ENCODE data around the gene THUMPD3. TPM values are rescaled to one million over a fixed set of nuclear protein-coding genes. Genes with fewer than 3 reads are reported as not detected.

THUMPD3 gene
- total RNA-seq, 6 donors from 2014 or later, result 21.9 to 41.9 (median 31.0) TPM

DNA sequence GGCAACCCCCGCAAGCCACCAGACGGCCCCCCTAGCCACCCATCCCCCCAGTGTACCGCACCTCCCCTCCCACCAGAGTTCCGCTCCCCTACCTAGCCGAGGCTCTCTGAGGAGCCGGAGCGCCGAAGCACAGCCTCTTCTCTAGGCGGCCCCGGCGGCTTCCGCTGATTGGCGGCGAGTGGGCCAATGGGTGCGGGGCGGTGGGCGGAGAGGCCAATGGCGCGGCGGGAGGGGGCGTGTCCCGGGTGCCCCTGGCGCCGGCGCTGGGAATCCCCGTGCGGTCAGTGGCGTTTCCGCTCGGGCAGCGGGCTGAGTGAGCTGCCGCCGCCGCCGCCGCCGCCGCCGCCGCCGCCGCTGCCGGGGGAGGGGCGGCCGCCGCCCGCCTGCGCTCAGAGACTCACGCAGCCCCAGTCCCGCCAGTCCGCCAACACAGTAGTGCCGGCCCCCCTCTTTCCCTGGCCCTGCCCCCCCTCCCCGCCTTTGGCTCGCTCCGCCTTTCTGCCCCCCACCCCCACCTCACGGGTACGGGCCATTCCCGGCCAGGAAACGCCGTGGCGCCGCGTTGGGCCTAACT lies 34.6 kb downstream of the THUMPD3 start, which contains the start of gene SETD5:
TSS of gene SETD5 (plus strand) at position 284 of the 574 bp plus-strand sequence. CDS start 31,324 bp downstream, outside the sequence.
- peak; percentile 90 to 96 for ATAC-seq (ENCODE audit: low FRiP score in 2 of 2)
- H3K4me3 ChIP-seq, result peak within 1 kb of the TSS; percentile 74 to 88 (median 80)
- 0% methylated on average over 7 of the region's 63 CpGs for WGBS, 2 donors
- peak within 1 kb of the TSS; percentile 99 to 100 (median 100) for H3K27ac ChIP-seq
- DNase-seq, result peak; percentile 98 to 100
- TF ChIP-seq POLR2AphosphoS5 (IDR thresholded peaks at IDR 0.05) (peak; percentile 97 to 99), POLR2A (IDR thresholded peaks at IDR 0.05) (peak; percentile 72 to 91 (median 84)), EP300 (IDR thresholded peaks at IDR 0.05) (peak in 1 of 4 donors; percentile 36)
- TF ChIP-seq, protein P1, sequence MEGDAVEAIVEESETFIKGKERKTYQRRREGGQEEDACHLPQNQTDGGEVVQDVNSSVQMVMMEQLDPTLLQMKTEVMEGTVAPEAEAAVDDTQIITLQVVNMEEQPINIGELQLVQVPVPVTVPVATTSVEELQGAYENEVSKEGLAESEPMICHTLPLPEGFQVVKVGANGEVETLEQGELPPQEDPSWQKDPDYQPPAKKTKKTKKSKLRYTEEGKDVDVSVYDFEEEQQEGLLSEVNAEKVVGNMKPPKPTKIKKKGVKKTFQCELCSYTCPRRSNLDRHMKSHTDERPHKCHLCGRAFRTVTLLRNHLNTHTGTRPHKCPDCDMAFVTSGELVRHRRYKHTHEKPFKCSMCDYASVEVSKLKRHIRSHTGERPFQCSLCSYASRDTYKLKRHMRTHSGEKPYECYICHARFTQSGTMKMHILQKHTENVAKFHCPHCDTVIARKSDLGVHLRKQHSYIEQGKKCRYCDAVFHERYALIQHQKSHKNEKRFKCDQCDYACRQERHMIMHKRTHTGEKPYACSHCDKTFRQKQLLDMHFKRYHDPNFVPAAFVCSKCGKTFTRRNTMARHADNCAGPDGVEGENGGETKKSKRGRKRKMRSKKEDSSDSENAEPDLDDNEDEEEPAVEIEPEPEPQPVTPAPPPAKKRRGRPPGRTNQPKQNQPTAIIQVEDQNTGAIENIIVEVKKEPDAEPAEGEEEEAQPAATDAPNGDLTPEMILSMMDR (IDR thresholded peaks at IDR 0.05), result peak in 3 of 6 experiments; percentile 12 to 25 (median 22)
- peaks cover 53 to 72% (median 60%) of the 10 kb centered on the region in 4 donors for H3K4me1 ChIP-seq
- H3K9me3 ChIP-seq, result no peaks in the 10 kb centered on the region
- H3K36me3 ChIP-seq, result peaks cover 0 to 24% (median 6%) of the 10 kb centered on the region in 4 donors
- H3K27me3 ChIP-seq, result no peaks in the 10 kb centered on the region

DNA sequence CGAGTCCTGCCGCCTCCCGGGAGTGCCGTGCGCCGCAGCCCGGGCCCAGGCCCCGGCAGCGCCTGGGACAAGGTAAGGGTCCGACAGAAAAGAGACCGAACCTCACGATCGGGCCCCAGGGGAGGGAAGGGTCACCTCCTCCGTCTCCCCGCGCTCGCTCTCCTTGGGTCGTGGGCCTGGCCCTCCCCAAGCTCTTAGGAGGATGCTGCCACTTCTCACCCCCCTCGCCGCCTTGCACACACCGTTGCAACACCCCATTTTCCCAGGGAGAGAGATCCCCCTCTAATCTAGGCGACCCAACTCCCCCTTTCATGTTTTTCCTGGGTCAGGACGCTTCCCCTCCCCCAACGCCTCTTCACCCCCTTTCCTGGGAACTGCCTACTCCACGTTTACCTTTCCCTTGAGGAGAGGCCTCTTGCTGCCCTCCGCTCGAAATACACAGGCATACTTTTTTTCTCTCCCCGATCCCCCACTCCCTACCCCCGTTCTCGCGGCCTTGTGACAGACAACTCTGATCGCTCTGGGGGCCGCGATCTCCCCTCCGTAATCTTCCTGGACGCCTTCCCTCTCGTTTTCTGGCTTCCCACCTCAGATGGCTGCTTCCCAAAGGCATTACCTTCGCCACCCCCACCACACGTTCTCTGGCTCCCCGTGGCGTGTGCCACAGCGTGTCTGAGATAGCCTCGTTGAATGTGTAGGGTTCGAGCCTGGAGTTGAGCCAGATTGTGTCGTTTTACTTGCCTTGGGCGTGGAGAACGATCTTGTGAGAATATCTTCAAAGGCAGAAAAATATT lies 35.2 kb downstream of the THUMPD3 start:
- peak in 1 of 2 donors; percentile 44 for DNase-seq
- Histone ChIP-seq H3K36me3 (peaks cover 0 to 17% (median 6%) of the 10 kb centered on the region in 4 donors), H3K27me3 (no peaks in the 10 kb centered on the region), H3K27ac (peak overlapping the region; percentile 99 to 100 (median 100)), H3K4me3 (peak overlapping the region; percentile 74 to 88 (median 80)), H3K4me1 (peaks cover 54 to 72% (median 61%) of the 10 kb centered on the region in 4 donors), H3K9me3 (no peaks in the 10 kb centered on the region)
- peak in 2 of 4 donors; percentile 7 to 19 for TF ChIP-seq POLR2A (IDR thresholded peaks at IDR 0.05)
- TF ChIP-seq POLR2AphosphoS5 (IDR thresholded peaks at IDR 0.05), result no peak
- ATAC-seq (ENCODE audit: low FRiP score in 2 of 2), result no peak
- WGBS, 2 donors, result 1 to 2% methylated on average over 33 to 34 of the region's 47 CpGs

DNA sequence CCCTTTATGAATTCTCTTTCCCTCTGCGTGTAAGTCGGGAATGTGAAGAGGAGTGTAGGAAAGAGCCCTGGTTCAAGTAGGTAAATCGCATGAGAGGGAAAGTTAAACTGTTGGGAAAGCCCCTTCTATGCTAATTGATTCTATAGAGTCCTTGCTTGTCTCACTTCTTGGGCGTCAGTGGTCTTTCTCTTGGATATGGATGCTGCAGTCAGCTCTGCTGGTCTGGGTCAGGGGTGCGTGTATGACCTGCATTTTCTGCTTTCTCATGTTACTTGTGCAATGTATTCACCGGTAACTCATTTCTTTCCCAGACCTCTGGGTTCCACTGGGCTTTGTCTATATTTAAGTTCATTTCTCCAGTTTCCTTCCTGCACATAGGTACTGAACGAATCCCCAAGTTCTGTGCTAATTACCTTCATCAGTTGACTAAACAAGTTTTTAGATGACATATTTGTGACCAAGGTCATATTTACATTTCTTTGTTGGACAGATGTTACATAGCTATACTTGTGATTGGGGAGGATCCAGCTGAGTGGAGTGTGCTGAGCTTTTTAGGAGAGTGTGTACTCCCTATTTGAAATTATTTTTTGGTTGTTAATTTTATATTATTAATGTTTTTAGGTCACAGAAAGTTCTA lies 36.0 kb downstream of the THUMPD3 start:
- 1 to 2% methylated on average over 7 of the region's 7 CpGs for WGBS, 2 donors
- no peaks in the 10 kb centered on the region for H3K27me3 ChIP-seq
- peaks cover 57 to 74% (median 65%) of the 10 kb centered on the region in 4 donors for H3K4me1 ChIP-seq

DNA sequence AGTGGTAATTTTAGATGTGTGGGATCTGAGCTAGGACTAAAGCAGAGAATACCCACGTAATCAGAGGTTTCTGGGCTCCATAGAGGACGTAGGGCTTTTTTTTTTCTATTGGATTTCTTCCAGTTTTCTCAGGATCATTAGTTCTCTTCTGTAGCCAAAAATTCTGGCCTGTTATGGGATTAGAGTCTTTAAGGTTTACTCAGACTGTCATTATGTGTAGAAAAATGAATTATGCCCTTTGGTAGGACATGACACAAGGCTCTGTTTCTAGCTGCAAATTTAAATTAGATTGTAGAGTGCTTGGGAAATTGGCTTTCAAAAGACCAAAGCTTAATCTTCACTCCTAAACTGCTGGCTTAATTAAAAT lies 36.5 kb downstream of the THUMPD3 start:
- Histone ChIP-seq H3K27ac (peak overlapping the region; percentile 99 to 100 (median 100)), H3K36me3 (peaks cover 0 to 5% (median 1%) of the 10 kb centered on the region in 4 donors), H3K4me3 (peak overlapping the region in 3 of 4 donors; percentile 75 to 88 (median 85)), H3K4me1 (peaks cover 52 to 74% (median 64%) of the 10 kb centered on the region in 4 donors), H3K9me3 (no peaks in the 10 kb centered on the region), H3K27me3 (no peaks in the 10 kb centered on the region)
- 1 to 3% methylated on average over 2 of the region's 2 CpGs for WGBS, 2 donors
- TF ChIP-seq EP300 (IDR thresholded peaks at IDR 0.05) (no peak), POLR2A (IDR thresholded peaks at IDR 0.05) (no peak), POLR2AphosphoS5 (IDR thresholded peaks at IDR 0.05) (no peak)
- TF ChIP-seq, protein P1 (IDR thresholded peaks at IDR 0.05), result no peak
- no peak for ATAC-seq (ENCODE audit: low FRiP score in 2 of 2)
- no peak for DNase-seq

More for the DNA sequence above, 36.0 kb downstream of the THUMPD3 start:
- Histone ChIP-seq H3K27ac (peak overlapping the region; percentile 99 to 100 (median 100)), H3K4me3 (peak overlapping the region; percentile 74 to 88 (median 80)), H3K36me3 (peaks cover 0 to 10% (median 1%) of the 10 kb centered on the region in 4 donors), H3K9me3 (no peaks in the 10 kb centered on the region)
- peak in 1 of 2 donors; percentile 42 for DNase-seq
- no peak for TF ChIP-seq POLR2AphosphoS5 (IDR thresholded peaks at IDR 0.05)
- peak in 1 of 4 donors; percentile 19 for TF ChIP-seq POLR2A (IDR thresholded peaks at IDR 0.05)
- ATAC-seq (ENCODE audit: low FRiP score in 2 of 2), result no peak

DNA sequence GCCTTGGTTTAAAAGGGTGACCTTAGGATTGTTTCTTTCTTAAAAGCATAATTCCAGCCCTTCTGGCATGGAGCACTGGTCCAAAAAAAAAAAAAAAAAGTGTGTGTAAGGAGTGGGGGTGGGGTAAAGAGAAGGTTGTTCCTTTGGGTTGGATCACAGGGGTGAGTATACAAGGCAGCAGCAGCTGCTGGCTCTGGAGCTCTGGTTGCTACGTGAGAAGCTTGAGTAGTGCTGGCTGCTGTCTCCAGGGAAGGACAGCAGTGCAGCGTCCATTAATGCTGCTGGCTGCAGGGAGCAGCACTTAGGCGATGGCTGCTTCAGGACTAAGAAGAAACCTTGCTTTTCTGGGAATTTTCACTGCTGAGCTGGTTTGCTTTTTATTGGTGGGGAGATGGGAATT lies 36.9 kb downstream of the THUMPD3 start:
- peak overlapping the region in 3 of 4 donors; percentile 75 to 88 (median 85) for H3K4me3 ChIP-seq
- no peaks in the 10 kb centered on the region for H3K27me3 ChIP-seq
- peaks cover 52 to 74% (median 62%) of the 10 kb centered on the region in 4 donors for H3K4me1 ChIP-seq
- H3K9me3 ChIP-seq, result no peaks in the 10 kb centered on the region
- ATAC-seq (ENCODE audit: low FRiP score in 2 of 2) (peak in 1 of 2 donors; percentile 5), DNase-seq (peak in 1 of 2 donors; percentile 87)
- H3K36me3 ChIP-seq, result peaks cover 0 to 2% (median under 1%) of the 10 kb centered on the region in 4 donors
- TF ChIP-seq POLR2AphosphoS5 (IDR thresholded peaks at IDR 0.05) (peak in 1 of 2 donors; percentile 65), EP300 (IDR thresholded peaks at IDR 0.05) (no peak), POLR2A (IDR thresholded peaks at IDR 0.05) (peak in 1 of 4 donors; percentile 22)
- H3K27ac ChIP-seq, result peak overlapping the region; percentile 99 to 100 (median 100)
- WGBS, 2 donors, result 0% methylated on average over 3 of the region's 3 CpGs

All from upper lobe of left lung (tissue), 6 donors.